Activated CD4-positive, alpha-beta T cell treated with anti-CD3 and anti-CD28 coated beads, Interleukin-2, Interleukin-6, amounts not matched to agents 100 ng/mL and 50 ng/mL, durations not matched to agents 16 hours and 8 hours (primary cell): ENCODE measurements around the gene RPS13.
"Not testable (repeated sequence)": the region's sequence is repeated elsewhere in the genome, so short reads cannot be mapped to it uniquely, and the experiment has no call there.

Source experiments
- DNase-seq: peaks from one replicate; pipeline ENCODE4 v3.0.0-alpha.2; 2020

The RPS13 gene

GRCh38 chr11:17034027-17034426, 43.4 kb downstream of the RPS13 start:
- DNase-seq = not testable (repeated sequence)

GRCh38 chr11:17026487-17027082, 50.9 kb downstream of the RPS13 start:
- DNase-seq = no peak

- no peak for DNase-seq
These were observed 52.5 kb downstream of the RPS13 start for GRCh38 chr11:17024924-17025323.
